Nucleus accumbens (tissue), 56 donors: ENCODE measurements around the gene FEZ2.

Source experiments
- DNase-seq, 56 donors: peaks; one replicate each; lab custom pipeline; 2025; lab: John Stamatoyannopoulos, UW

The FEZ2 gene

DNA sequence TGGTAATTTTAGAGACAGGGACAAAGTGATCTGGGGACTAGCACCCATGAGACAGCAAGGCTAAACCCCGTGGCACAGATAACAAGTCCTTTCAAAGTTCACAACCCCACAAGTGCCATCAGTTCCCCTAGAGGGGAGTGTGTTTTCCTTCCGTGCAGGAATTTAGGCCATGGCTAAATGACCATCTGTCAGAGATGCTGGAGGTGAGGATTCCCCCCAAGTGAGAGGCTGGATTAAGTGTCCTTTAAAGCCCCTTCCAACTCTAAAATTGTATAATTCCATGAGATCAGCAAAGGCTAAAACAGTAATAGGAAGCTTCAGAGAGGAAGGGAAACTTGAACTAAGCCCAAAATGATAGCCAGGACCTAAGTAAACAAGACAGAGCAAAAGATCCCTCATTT, 8.7 kb downstream of the FEZ2 start:
- peak in 1 of 56 donors; percentile 17 for DNase-seq

DNA sequence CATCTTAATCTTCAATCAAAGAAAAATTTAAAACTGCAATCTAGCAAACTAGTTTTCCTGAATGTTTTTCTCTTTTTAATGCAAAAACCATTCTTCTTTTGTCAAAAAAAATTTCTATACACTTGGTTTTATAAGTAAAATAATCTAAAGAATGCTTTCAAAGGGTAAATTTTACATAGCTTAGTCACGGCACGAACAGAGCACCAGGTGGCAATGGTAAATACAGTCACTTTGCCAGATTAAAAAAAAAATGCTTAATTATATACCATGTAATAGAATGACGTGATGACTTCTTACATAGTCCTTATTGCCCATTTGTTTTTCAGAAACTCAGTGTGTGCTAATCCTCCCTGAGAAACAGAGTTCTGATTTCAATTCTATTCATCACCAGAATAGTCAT, 10.4 kb downstream of the FEZ2 start:
- DNase-seq = no peak

DNA sequence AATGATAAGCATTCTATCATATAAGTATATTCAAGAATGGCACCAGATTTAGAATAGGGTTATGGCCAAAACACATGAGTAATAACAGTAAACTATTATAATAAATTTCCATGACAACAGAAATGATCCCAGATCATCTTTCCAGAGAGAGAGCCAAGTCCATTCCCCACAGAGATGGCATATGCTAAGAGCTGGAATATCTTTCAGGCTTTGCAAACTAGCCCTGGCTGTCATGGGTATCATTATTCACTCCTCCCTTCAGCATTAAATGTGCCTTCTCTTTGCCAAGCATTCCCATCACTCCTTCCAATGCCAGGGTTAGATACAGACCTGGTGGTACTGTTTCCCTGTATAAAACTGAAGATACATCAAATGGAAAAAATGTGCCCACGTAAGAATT, 10.9 kb downstream of the FEZ2 start:
- no peak for DNase-seq

DNA sequence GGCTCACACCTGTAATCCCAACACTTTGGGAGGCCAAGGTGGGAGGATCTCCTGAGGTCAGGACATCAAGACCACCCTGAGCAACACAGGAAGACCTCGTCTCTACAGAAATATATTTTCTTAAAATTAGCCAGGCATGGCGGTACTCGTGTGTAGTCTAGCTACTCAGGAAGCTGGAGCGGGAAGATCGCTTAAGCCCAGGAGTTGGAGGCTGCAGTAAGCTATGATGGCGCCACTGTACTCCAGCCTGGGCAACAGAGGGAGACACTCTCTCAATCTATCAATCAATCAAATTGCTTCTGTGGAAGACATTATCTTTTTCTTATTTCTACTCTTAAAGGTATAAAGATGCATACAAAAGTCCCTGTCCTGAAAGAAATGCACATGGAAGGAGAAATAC, 11.3 kb downstream of the FEZ2 start:
- DNase-seq = no peak

DNA sequence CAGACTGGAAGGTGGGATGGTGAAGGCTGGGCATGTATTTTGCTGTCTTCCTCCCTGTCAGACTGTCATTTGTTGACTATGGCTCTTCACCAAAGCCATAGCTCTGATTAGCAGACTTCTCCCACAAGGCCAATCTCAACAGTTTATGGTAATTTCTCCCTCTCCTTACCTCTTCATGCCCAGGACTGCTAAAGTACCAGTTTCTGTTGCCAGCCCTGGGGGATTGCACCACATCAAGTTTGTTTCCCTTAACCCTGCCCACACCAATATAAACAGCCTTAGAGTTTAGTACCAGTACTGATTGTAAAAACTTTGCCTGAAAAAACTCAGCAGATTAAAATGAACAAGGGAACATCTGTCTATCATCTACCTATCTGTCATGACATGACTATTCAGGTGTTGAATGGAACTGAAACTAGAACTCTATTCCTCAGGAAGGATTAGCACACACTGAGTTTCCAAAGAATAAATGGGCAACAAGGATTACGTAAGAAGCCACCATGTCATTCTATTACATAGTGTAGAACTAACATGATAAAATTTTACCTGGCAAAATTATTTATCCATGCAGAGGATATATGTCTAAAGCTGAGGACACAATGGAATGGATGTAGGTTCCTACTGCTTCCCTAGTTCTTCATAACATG, 13.7 kb downstream of the FEZ2 start:
- DNase-seq = no peak

DNA sequence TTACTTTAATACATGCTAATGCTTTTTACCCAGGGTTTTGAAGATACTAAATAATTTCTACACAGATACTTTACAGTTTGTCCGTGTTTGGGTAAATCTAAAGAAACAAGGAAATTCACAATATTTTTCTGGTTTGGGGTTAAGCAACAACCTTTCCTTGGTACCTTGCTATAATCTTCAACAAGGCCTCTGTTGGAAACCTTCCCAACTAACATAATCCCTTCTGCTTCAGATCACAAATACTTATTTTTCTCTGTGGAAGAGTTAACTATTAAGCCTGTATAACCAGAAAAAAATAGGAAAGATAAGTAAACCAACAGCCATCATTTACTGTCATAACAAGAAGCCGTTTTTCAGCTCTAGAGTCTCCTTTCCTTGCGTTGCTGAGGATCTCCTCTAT, 15.0 kb downstream of the FEZ2 start:
- DNase-seq = no peak

DNA sequence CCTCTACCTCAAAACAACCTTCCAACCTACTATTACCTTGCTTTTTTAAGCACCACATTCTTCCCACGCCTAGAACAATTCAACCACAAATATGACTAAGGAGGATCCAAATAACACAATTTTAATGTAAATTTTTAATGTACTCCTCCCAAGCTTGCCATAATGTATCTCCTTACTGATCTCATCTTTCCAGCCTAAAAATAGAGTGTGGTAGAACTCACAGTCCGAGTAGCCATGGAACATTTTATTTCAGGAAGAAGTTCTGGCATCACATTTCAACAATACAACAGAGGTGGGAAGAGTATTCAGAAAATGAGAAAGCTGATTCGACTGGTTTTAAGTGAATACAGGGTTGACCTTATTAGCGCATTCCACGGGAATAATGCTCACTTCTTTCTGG, 15.4 kb downstream of the FEZ2 start:
- DNase-seq = no peak

DNA sequence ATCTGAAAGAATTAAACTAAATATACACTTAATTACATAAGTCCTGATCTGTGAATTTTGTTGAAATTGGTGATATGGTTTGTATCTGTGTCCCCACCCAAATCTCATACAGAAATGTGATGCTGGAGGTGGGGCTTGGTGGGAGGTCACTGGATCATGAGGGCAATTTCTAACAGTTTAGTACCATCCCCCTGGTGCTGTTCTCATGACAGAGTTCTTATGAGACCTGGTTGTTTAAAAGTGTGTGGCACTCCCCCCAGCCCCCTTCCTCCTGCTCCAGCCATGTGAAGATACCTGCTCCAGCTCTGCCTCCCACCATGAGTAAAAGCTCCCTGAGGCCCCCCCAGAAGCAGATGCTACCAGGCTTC, 18.7 kb downstream of the FEZ2 start:
- DNase-seq = no peak

DNA sequence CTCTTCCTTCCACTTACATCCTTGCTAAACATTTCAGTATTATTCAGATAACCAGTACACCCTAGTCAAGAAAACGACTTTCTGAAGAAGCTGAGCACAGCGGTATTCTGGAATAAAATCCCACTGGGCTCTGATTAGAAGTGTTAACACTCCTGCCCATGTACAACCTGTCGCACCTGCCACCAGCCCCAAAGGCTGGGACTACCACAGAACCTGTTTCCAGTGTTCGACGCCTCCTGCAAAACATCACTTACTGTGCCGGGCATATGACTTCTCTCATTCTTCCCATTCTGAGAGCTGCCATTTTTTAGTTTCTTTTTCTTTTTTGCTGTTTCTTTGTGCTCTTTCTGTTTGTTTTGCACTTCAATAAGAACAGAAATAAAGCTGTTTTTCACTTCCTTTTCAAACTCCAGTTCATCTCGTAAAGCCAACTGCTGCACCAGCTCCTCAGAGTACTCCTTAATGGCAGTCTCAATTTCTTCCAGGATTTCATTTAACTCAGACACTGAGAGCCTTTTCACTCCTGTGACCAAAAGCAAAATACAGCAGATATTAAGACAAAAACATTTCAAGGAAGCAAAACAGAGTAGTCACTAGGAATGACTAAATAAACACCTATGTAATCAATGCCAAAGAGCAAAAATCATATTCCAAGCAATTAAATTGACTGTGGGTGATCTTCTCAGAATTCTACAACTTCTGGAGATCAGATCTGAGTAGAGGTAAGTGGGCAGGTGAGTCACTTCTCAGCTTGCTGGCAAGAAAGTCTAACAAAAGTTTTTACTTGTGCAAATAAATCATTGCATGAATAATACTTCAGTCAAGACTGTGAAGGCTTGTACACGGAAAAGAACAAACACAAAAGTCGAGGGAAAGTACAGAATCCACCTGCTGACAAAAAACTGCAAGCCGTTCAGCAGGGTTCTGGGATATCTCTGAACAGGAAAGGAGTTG, 19.3 kb downstream of the FEZ2 start:
- no peak for DNase-seq

DNA sequence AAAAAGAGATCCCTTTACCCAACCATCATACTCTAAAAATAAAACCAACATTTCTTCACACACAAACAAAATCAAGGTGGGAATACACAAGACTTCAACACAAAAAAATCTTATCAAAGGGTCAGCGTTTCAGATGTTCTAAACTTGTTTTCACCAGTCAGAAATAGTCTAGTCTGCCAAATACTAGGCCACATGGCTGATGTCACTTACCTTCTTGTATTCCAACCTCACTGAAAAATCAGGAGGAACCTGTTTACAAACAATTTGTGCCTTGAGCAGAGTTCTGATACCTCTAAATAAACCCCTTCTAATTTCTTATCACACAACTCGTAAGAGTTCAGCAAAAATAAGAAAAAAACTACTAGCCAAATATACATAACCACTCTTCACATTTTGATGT, 20.1 kb downstream of the FEZ2 start:
- no peak for DNase-seq

DNA sequence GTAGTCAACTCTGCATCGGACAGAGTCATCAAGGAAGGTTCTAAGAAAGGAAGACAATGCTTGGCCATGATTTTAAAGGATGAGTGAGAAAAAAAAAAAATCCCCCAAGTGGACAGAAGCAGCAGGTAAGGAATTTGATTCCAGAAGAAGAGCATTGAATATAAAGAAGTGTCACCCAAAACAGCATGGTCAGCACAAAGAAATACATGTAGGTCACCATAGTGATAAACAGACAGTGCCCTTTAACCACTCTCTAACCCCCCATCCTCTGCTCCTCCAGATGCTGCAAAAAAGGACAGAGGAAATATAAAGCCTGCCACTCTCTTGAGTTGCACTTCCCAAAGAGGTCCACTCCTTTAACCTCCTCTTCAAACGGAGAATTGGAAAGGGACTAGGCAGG, 23.4 kb downstream of the FEZ2 start:
- no peak for DNase-seq

DNA sequence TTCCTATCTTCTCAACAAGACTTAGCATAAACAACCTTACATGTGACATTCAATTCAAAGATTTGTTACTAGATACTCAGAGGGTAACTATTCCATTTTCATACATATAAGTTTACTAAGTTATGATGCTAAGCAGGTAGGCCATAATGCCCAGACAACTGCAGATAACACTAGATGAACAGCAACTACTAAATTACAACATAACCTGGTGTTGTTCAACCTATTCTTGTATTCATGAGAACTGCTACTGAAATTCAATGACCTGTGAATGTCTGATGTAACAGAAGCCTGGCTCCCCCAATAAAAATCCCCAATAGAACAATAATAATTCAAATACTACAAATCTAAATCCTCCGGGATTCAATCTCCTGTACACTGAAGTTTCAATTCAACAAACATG, 24.8 kb downstream of the FEZ2 start:
- no peak for DNase-seq

DNA sequence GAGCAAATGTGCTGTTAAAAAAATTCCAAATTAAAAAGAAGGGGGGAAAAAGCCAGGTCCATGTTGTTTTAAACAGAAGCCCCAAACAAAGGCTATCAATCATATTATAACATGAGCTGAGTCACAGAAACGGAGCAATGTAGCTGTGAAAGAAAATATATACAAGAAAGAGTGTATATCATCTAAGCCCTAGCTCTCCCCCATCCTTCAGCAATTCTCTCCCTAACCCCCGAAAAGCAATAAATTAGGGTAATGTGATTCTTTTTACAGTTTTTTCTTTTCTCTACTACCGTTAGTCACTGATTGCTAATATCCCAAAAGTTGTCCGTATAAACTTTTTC, 25.3 kb downstream of the FEZ2 start:
- no peak for DNase-seq

DNA sequence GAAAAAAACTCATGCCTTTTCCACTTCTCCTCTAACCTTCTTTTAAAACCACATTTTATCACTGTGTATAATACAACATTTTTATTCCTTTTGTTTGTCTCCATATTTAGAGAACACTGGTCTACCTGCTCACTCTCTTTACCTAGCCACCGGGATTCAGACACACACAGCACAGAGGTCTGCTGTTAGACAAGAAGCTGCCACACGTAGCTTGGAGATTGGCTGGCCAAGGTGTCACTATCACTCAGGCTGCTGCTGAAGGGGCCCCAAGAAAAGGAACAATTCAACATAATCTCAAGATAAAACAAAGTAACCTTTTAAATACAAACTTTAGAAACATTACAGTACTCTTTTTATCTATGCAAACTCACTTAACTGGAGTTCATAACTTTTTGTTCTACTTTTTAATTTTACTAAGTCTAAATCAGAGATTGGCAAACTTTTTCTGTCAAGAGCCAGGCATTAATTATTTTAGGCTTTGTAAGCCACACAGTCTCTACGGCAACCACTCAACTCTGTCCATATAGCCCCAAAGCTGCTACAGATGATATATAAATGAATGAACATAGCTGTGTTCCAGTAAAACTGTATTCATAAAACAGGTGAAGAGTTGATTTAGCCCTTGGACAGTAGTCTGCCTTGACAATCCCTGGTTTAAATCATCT, 25.8 kb downstream of the FEZ2 start:
- DNase-seq = no peak

DNA sequence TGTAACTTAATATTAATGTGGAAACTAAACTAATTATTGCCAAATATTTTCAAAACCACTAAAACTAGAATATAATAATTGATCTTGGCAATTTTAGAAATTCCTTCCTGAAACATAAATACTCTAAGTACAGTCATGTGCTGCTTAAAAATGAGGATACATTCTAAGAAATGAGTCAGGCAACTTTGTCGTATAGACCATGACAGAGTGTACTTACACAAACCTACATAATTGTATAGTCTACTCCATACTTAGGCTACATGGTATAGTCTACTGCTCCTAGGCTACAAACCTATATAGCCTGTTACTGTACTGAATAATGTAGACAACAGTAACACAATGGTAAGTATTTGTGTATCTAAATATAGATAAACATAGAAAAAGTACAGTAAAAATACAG, 27.6 kb downstream of the FEZ2 start:
- DNase-seq = no peak

DNA sequence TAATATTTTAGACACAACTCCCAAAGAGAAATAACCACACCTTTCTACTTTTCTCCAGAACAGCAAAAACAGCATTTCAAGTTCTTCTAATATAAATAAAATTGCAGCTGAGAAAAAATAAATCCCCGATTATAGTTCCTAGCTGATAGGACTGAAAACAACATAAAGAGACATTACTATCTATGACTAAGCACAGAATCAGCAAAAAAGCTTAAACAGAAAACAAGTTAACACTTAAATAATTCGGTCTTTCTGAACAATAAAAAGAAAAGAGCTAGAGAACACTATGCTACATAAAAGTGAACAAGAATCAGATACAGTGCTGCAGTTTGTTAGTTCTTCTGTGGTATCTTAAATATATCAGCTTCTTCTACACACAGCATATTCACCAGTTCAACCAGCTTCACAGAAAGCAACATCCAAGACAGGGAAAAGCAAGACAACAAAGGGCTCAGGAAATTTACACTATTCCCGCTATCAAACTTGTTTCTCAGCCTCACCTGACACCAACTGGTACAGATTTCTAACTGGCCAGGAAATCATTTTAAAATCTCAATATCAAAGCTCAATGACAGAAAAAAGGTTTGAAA, 28.6 kb downstream of the FEZ2 start:
- DNase-seq = no peak

DNA sequence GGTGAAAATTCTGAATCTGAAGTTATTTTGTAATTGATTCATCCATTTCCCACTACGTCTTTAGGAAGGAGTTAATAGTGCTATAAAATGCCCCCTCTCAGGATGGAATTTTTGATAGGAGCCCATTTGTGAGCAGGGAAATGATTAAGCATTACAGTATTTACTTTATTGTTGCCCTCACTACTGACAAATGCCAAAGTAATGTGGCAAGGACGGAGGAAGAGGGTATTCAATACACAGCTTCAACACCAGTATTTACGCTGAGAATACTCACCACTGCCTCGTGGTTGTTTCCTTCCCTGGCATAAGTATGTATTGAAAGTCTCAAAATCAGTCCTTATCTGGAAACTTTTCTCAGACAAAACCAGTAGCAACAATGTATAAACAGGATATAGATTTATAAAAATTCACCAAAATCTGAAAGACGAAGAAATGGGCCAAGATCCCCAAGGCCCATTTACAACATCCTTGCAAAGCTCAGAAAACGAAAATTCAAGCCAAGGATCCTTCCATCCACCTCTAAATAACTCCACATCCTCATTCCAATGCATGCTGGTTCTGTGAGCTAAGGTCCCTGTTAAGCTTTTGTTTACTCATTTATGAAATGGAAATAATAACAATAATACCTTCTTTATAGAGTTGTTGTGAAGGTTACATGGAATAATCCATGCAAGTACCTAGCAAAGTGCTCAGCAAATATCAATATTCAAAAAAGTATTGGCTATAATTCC, 29.3 kb downstream of the FEZ2 start:
- DNase-seq = no peak

DNA sequence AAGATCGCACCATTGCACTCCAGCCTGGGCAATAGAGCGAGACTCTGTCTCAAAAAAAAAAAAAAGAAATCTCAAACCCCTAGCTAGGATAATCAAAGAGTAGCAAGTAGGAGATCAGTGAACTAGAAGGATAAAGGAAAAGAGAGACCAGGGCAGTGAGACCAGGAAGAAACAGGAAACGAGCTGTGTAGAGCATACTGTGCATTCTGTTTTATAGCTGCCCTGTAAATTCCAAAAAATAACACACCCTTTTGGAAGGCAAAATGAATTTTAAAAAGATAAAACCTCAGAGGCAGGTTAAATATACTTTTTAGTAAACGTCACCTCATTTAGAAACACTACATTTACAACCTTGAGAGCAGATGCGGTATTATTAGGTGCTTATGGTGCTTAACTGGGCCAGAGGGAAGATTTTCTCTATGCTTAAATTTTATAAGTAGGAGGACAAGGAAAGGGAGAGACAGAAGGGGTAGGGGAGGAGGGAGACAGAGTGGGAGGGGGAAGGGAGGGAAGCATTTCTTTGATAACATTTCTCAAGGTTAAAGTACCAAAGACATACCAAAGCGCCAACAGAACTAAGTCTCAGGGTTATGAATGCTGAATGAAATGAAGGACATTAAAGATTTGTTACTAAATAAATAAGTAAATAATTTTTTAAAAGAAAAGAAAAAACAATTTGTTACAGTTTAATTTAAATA, 30.1 kb downstream of the FEZ2 start:
- no peak for DNase-seq

DNA sequence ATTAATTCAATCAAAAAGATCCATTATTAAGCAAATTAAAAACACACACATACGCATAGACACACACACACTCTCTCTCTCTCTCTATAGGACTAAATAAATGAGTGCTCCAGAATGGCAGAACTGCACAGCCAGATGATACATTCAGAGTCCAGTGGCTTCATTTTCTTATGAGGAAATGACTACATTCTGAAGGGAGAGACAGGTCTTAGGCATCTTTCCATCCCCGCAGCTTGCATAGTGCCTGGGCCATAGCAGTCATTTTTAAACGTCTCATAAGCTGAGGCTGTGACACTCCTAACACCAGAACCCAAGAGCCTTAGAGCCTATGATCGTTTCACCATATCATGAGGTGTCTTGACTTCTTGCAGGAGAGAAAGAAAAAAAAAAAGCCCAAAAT, 31.1 kb downstream of the FEZ2 start:
- no peak for DNase-seq

DNA sequence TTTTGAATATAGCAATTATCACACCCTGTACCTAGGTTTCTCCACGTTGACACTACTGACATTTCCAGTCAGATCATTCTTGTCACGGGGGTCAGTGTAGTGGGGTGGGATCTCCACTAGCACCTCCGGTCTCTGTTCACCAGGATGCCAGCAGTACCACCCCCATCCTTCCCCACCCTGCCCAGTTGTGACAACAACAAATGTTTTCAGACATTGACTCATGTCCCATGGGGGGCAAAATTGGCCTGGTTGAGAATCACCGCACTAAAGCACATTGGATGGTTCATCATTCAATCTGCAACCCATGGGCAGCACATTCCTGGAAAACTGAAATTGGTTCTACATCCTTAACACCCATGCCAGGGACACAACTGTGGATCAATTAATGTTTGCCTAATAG, 32.3 kb downstream of the FEZ2 start:
- DNase-seq = no peak
